CD4-positive, alpha-beta T cell treated with Interferon gamma for 1 hour (primary cell): Measurements from ENCODE around the gene ZCCHC10.
"Not testable (repeated sequence)": the region's sequence is repeated elsewhere in the genome, so short reads cannot be mapped to it uniquely, and the experiment has no call there.

ENCODE experiments used
- DNase-seq: peaks from one replicate; pipeline ENCODE4 v3.0.0-alpha.2; 2020

ZCCHC10 gene

GRCh38 chr5:133025804-133026663 is at the start of gene ZCCHC10:
ZCCHC10 (minus strand) TSS chr5:133026549; CDS start chr5:133026537, 12 bp downstream.
- DNase-seq = peak; percentile 93

GRCh38 chr5:133075572-133076536 is 49.5 kb upstream of the ZCCHC10 start:
- no peak for DNase-seq

- DNase-seq = no peak
Measured at GRCh38 chr5:133072021-133072420, 45.7 kb upstream of the ZCCHC10 start.

- DNase-seq = no peak
Measured at GRCh38 chr5:133066045-133066444, 39.7 kb upstream of the ZCCHC10 start.

GRCh38 chr5:133065471-133065870 is 39.1 kb upstream of the ZCCHC10 start:
- DNase-seq = no peak

GRCh38 chr5:133063965-133064364 is 37.6 kb upstream of the ZCCHC10 start:
- no peak for DNase-seq

- no peak for DNase-seq
Measured at GRCh38 chr5:133062276-133062675, 35.9 kb upstream of the ZCCHC10 start.

GRCh38 chr5:133059621-133060020 is 33.3 kb upstream of the ZCCHC10 start:
- DNase-seq = no peak

GRCh38 chr5:133056891-133057290 is 30.5 kb upstream of the ZCCHC10 start:
- DNase-seq = no peak

GRCh38 chr5:133054697-133055471 is 28.5 kb upstream of the ZCCHC10 start:
- DNase-seq = no peak

GRCh38 chr5:133053448-133053847 is 27.1 kb upstream of the ZCCHC10 start:
- DNase-seq = no peak

GRCh38 chr5:133052317-133053175 is 26.2 kb upstream of the ZCCHC10 start:
- peak; percentile 54 for DNase-seq

GRCh38 chr5:133051542-133052316 is 25.4 kb upstream of the ZCCHC10 start, which contains the start of gene HSPA4:
HSPA4 (plus strand) TSS chr5:133052013; CDS start chr5:133052251, 238 bp downstream.
- peak; percentile 98 for DNase-seq

- DNase-seq = no peak
Measured at GRCh38 chr5:133051061-133051541, 24.8 kb upstream of the ZCCHC10 start.

- no peak for DNase-seq
Measured at GRCh38 chr5:133050521-133050920, 24.2 kb upstream of the ZCCHC10 start.

GRCh38 chr5:133049726-133050048 is 23.3 kb upstream of the ZCCHC10 start:
- no peak for DNase-seq

GRCh38 chr5:133048993-133049725 is 22.8 kb upstream of the ZCCHC10 start:
- no peak for DNase-seq

- DNase-seq = no peak
Measured at GRCh38 chr5:133047404-133047803, 21.1 kb upstream of the ZCCHC10 start.

GRCh38 chr5:133046560-133046959 is 20.2 kb upstream of the ZCCHC10 start:
- DNase-seq = not testable (repeated sequence)

GRCh38 chr5:133041910-133042309 is 15.6 kb upstream of the ZCCHC10 start:
- no peak for DNase-seq
